Tongue (tissue), 3 donors: Measurements from ENCODE around the gene RBM34. TPM values are rescaled to one million over a fixed set of nuclear protein-coding genes. Genes with fewer than 3 reads are reported as not detected.
"Not testable (repeated sequence)": the region's sequence is repeated elsewhere in the genome, so short reads cannot be mapped to it uniquely, and the experiment has no call there.

Source experiments
- DNase-seq: peaks from one replicate; pipeline ENCODE4 v3.0.0-alpha.2; 2015
- small RNA-seq: library from RNA; depleted of rRNA; stranded (forward); fragments of <200 nt; gene quantifications from one replicate; pipeline ENCODE3, GENCODE V24; 2014; ENCODE audit warnings: low replicate concordance
- total RNA-seq: library from RNA; depleted of rRNA; stranded (reverse); fragments of >200 nt; gene quantifications from one replicate; pipeline ENCODE4 v1.2.3, GENCODE V29; 2014

Gene RBM34
- total RNA-seq, 1 donor from 2014 or later = 41.7 TPM

GRCh38 chr1:235091319-235092044 is 69.6 kb downstream of the RBM34 start:
- DNase-seq = not testable (repeated sequence)

GRCh38 chr1:235090406-235091069 is 70.5 kb downstream of the RBM34 start:
- peak; percentile 65 for DNase-seq

GRCh38 chr1:235088907-235089306 is 72.1 kb downstream of the RBM34 start:
- DNase-seq = no peak

- no peak for DNase-seq
These were observed 72.6 kb downstream of the RBM34 start for GRCh38 chr1:235088430-235088829.

GRCh38 chr1:235087906-235088305 is 73.1 kb downstream of the RBM34 start:
- no peak for DNase-seq

- not testable (repeated sequence) for DNase-seq
These were observed 75.5 kb downstream of the RBM34 start for GRCh38 chr1:235085411-235086117.

Small RNA genes within 50 kb of the gene (small RNA-seq; reads per million reads assigned to genes)
- gene AL732292.1 (not detected), gene MIR4753 (not detected), gene SNORA14B (9.7 reads per million, percentile 93 among the genes with 10 or more reads in this experiment)

Other genes with a start within 250 kb of the RBM34 start
- gene TOMM20, start 32.4 kb downstream of the RBM34 start, total RNA-seq = 95.4 TPM
- gene ARID4B, start 166.9 kb upstream of the RBM34 start, total RNA-seq = 54.7 TPM
- 24.2 TPM for gene GGPS1, start 167.3 kb upstream of the RBM34 start, total RNA-seq
- 21.7 TPM for gene TBCE, start 206.2 kb upstream of the RBM34 start, total RNA-seq